ENCODE results near the gene PDGFD. TPM values are rescaled to one million over a fixed set of nuclear protein-coding genes. Genes with fewer than 3 reads are reported as not detected.

PDGFD gene
- total and polyA plus RNA-seq, 8 donors, result 2.1 to 7.7 (median 5.2) TPM

DNA sequence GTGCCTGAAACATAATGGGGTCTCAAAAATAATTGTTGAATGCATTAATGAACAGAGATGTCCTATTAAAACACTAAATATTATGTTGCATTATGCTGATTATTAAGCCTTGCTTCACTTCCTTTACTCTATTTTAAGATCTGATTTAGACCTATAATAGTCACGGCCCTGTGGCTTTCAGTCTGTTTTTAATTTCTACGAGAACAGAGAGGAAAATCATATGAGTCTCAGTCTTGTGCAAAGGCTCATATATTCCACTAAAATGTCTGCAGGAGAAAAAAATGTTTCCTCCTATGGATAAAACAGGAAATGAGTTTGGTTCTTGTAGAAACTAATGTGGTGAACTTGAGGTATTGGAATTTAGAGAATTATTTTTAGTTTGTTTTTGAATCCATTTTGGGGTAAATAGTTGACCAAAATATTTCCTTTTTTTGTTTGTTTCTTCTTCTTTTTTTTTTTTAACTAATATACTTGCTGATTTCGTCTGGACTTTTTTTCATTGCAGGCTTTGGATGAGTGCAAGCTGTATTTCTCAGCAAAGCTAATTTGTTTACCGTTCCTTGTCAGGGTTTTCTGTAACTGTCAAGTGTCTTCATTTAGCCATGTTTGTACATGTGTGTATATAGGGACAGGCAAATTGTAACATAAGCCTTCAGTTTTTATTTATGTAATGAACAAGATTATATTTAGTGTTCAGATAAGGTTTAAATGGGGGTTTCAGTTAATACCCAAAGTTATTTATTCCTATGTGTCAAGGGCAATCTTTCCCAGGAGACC, 266.6 kb downstream of the PDGFD start:
- no peaks in the 10 kb centered on the region for H3K27me3 ChIP-seq
- intact Hi-C loops (cut with DNase I), result no loop called here
- H3K4me3 ChIP-seq, result no peak overlapping the region
- H3K9me3 ChIP-seq, result no peaks in the 10 kb centered on the region
- H3K4me1 ChIP-seq, result no peaks in the 10 kb centered on the region
- H3K27ac ChIP-seq, result no peak overlapping the region
- ATAC-seq (no peak), DNase-seq (no peak)
- TF ChIP-seq CTCF (IDR thresholded peaks at IDR 0.05), result no peak
- no peaks in the 10 kb centered on the region for H3K36me3 ChIP-seq

- TF ChIP-seq CTCF (IDR thresholded peaks at IDR 0.05), result no peak
- intact Hi-C loops (cut with DNase I), result no loop called here
- no peak for DNase-seq
- Histone ChIP-seq H3K36me3 (no peaks in the 10 kb centered on the region), H3K27me3 (no peaks in the 10 kb centered on the region), H3K27ac (no peak overlapping the region), H3K9me3 (peaks cover 0 to 6% of the 10 kb centered on the region in 2 donors), H3K4me3 (no peak overlapping the region), H3K4me1 (no peaks in the 10 kb centered on the region)
- ATAC-seq, result no peak
These were observed 268.8 kb downstream of the PDGFD start for GRCh38 chr11:103895106-103895505.

GRCh38 chr11:103894673-103895072, 269.3 kb downstream of the PDGFD start:
- Histone ChIP-seq H3K4me1 (no peaks in the 10 kb centered on the region), H3K9me3 (peaks cover 0 to 8% of the 10 kb centered on the region in 2 donors), H3K27me3 (no peaks in the 10 kb centered on the region), H3K4me3 (no peak overlapping the region), H3K36me3 (no peaks in the 10 kb centered on the region), H3K27ac (no peak overlapping the region)
- DNase-seq (no peak), ATAC-seq (no peak)
- no peak for TF ChIP-seq CTCF (IDR thresholded peaks at IDR 0.05)
- intact Hi-C loops (cut with DNase I), result no loop called here

- Histone ChIP-seq H3K4me1 (no peaks in the 10 kb centered on the region), H3K36me3 (no peaks in the 10 kb centered on the region), H3K4me3 (no peak overlapping the region), H3K27ac (no peak overlapping the region), H3K9me3 (peaks cover 0 to 8% of the 10 kb centered on the region in 2 donors), H3K27me3 (no peaks in the 10 kb centered on the region)
- intact Hi-C loops (cut with DNase I), result no loop called here
- TF ChIP-seq CTCF (IDR thresholded peaks at IDR 0.05), result no peak
- no peak for ATAC-seq
- DNase-seq, result no peak
These were observed 269.9 kb downstream of the PDGFD start for GRCh38 chr11:103894034-103894433.

- intact Hi-C loops (cut with DNase I), result no loop called here
- no peak for TF ChIP-seq CTCF (IDR thresholded peaks at IDR 0.05)
- no peaks in the 10 kb centered on the region for H3K27me3 ChIP-seq
- no peaks in the 10 kb centered on the region for H3K4me1 ChIP-seq
- H3K27ac ChIP-seq, result no peak overlapping the region
- H3K9me3 ChIP-seq, result peaks cover 0 to 8% of the 10 kb centered on the region in 2 donors
- H3K4me3 ChIP-seq, result no peak overlapping the region
- DNase-seq (no peak), ATAC-seq (no peak)
- no peaks in the 10 kb centered on the region for H3K36me3 ChIP-seq
These were observed 270.6 kb downstream of the PDGFD start for GRCh38 chr11:103893371-103893770.
